ENCODE measurements around the gene PER2. TPM values are rescaled to one million over a fixed set of nuclear protein-coding genes. Genes with fewer than 3 reads are reported as not detected.

PER2 gene
- total and polyA plus RNA-seq, 2 of the 13 experiments (the other 11 are each of a cell fraction or from before 2014, with no cell fraction given) = 5.1 to 9.4 TPM

GRCh38 chr2:238203973-238204683 lies 84.3 kb downstream of the PER2 start (continued):
- TF ChIP-seq CSRNP1 (CRISPR knock-in tag; IDR thresholded peaks at IDR 0.05) (peak; percentile 63; the same call in 1 of the 2 replicates), CREB1 (IDR thresholded peaks at IDR 0.05) (no peak), CREB1 (CRISPR knock-in tag; IDR thresholded peaks at IDR 0.05) (no peak), ZNF569 (CRISPR knock-in tag; IDR thresholded peaks at IDR 0.05; ENCODE audit: borderline replicate concordance) (0 out of 2 replicates have a peak, but pooled peaks have one; percentile 56), SP5 (CRISPR knock-in tag; IDR thresholded peaks at IDR 0.05; ENCODE audit: borderline replicate concordance, low read depth) (no peak), ETV6 (CRISPR knock-in tag; conservative IDR thresholded peaks at IDR 0.05) (no peak; the same call in 1 of the 2 replicates), CAMTA2 (CRISPR knock-in tag; IDR thresholded peaks at IDR 0.05; ENCODE audit: borderline replicate concordance) (no peak), KLF9 (CRISPR knock-in tag; IDR thresholded peaks at IDR 0.05; ENCODE audit: low read depth) (0 out of 2 replicates have a peak, but pooled peaks have one; percentile 1), ZNF772 (CRISPR knock-in tag; IDR thresholded peaks at IDR 0.05) (peak; percentile 49; the same call in 1 of the 2 replicates), ZNF503 (CRISPR knock-in tag; IDR thresholded peaks at IDR 0.05) (no peak), ZNF75D (CRISPR knock-in tag; IDR thresholded peaks at IDR 0.05; ENCODE audit: borderline replicate concordance) (no peak), FOXJ3 (CRISPR knock-in tag; IDR thresholded peaks at IDR 0.05; ENCODE audit: borderline replicate concordance) (no peak), ZNF224 (CRISPR knock-in tag; IDR thresholded peaks at IDR 0.05) (no peak), ZNF605 (CRISPR knock-in tag; IDR thresholded peaks at IDR 0.05) (peak; percentile 81), SNAPC5 (CRISPR knock-in tag; IDR thresholded peaks at IDR 0.05; ENCODE audit: borderline replicate concordance) (0 out of 2 replicates have a peak, but pooled peaks have one; percentile 30), TCF7 (IDR thresholded peaks at IDR 0.05; ENCODE audit: low read depth) (no peak), YEATS4 (CRISPR knock-in tag; IDR thresholded peaks at IDR 0.05; ENCODE audit: borderline replicate concordance) (no peak), SRSF9 (IDR thresholded peaks at IDR 0.05; ENCODE audit: borderline replicate concordance, insufficient read depth, low read depth, low read length, poor library complexity, severe bottlenecking) (no peak), MBD4 (IDR thresholded peaks at IDR 0.05; ENCODE audit: borderline replicate concordance, low read length) (no peak), ZNF713 (CRISPR knock-in tag; IDR thresholded peaks at IDR 0.05) (0 out of 2 replicates have a peak, but pooled peaks have one; percentile 67), ZNF776 (CRISPR knock-in tag; IDR thresholded peaks at IDR 0.05) (no peak), ZNF724P (CRISPR knock-in tag; IDR thresholded peaks at IDR 0.05; ENCODE audit: borderline replicate concordance) (no peak)
- TF ChIP-seq, protein P1, sequence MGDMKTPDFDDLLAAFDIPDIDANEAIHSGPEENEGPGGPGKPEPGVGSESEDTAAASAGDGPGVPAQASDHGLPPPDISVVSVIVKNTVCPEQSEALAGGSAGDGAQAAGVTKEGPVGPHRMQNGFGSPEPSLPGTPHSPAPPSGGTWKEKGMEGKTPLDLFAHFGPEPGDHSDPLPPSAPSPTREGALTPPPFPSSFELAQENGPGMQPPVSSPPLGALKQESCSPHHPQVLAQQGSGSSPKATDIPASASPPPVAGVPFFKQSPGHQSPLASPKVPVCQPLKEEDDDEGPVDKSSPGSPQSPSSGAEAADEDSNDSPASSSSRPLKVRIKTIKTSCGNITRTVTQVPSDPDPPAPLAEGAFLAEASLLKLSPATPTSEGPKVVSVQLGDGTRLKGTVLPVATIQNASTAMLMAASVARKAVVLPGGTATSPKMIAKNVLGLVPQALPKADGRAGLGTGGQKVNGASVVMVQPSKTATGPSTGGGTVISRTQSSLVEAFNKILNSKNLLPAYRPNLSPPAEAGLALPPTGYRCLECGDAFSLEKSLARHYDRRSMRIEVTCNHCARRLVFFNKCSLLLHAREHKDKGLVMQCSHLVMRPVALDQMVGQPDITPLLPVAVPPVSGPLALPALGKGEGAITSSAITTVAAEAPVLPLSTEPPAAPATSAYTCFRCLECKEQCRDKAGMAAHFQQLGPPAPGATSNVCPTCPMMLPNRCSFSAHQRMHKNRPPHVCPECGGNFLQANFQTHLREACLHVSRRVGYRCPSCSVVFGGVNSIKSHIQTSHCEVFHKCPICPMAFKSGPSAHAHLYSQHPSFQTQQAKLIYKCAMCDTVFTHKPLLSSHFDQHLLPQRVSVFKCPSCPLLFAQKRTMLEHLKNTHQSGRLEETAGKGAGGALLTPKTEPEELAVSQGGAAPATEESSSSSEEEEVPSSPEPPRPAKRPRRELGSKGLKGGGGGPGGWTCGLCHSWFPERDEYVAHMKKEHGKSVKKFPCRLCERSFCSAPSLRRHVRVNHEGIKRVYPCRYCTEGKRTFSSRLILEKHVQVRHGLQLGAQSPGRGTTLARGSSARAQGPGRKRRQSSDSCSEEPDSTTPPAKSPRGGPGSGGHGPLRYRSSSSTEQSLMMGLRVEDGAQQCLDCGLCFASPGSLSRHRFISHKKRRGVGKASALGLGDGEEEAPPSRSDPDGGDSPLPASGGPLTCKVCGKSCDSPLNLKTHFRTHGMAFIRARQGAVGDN (CRISPR knock-in tag; IDR thresholded peaks at IDR 0.05) = peak; percentile 49; the same call in 1 of the 2 replicates
